ENCODE data around the gene TBC1D8.
A peak's percentile ranks its signal among the peaks of the same experiment; 100 is the strongest.

Gene TBC1D8

GRCh38 chr2:101132202-101132601 is 19.0 kb downstream of the TBC1D8 start:
- no peak for DNase-seq

DNA sequence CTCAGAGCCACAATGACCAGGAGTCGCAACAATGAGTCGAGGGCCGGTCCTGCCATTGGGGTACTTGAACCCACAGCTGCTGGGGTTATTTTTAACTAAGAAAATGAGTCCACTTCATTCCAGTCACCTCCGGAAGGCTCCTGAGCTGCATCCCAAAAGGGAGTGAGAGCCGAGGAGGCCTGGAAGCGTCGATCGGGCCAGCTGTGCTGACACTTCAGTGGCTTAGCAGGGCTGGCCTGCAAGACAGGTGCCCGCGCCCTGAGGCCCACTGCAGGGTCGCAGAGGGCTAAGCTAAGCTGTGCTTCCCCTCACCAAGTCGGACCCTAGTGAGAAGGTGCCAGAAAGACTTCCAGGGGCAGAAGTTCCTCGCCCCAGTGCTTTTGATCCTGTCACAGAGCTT is 21.1 kb downstream of the TBC1D8 start:
- DNase-seq: no peak

DNA sequence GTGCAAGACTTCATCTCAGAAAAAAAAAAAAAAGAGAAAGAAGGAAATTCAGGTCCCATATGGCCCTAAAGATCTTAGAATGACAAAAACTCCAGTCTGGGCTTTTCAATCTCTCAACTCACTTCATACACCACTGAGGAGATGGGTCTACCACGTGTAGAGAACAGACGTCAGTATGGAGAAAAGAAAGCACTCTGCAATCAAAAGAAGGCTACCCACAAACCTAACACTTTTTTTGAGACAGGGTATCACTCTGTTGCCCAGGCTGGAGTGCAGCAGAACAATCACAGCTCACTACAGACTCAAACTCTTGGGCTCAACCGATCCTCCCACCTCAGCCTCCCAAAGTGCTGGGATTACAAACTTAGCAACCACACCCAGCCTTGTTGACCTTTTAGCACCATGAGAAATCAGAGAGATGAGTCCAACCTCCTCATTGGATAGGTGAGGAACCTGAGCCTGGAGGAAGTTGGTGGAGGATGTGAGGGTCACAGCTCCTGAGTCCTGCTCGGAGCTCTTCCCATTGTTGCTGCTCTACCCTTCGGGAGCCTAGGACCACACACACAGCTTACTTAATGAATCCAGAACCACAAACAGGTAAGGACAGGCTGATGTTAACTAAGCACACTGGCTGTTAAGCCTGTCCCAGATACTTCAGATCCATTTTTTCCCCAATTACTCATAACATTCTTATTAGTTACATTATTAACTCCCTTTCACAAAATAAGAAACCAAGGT is 23.7 kb downstream of the TBC1D8 start:
- DNase-seq: no peak

DNA sequence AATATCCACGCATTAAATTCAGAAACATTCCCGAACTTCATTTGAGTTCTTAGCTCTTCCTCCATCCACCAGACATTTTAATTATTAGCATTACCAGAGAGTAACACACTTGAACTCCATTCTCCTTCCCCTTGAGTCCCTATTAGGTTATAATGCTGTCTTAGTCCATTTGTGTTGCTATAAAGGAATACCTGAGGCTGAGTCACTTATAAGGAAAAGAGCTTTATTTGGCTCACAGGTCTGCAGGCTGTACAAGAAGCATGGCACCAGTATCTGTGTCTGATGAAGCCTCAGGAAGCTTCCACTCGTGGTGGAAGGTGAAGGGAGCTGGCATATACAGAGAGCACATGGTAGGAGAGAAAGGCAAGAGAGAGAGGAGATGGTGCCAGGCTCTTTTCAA is 25.4 kb downstream of the TBC1D8 start:
- DNase-seq: no peak

DNA sequence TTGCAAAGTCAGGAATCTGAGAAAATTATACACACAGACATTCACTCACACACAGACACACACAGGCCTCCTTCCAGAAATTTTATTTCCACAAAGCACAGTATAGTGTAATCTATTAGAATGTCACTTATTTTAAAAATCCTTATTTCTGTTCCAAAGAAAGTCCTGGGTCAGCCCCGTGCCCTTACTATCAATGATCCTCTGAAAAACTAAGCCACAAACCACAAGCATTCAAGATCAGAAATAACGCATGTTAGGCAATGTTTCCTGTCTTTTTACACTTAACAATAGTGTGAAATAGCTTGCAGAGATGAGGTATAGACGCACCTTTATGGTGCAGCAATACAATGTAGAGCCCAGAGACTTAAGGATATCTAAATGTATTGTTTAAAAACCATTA is 25.8 kb downstream of the TBC1D8 start:
- DNase-seq: no peak

- peak; percentile 48 for DNase-seq
Observed at GRCh38 chr2:101124643-101125366, 26.4 kb downstream of the TBC1D8 start.

DNA sequence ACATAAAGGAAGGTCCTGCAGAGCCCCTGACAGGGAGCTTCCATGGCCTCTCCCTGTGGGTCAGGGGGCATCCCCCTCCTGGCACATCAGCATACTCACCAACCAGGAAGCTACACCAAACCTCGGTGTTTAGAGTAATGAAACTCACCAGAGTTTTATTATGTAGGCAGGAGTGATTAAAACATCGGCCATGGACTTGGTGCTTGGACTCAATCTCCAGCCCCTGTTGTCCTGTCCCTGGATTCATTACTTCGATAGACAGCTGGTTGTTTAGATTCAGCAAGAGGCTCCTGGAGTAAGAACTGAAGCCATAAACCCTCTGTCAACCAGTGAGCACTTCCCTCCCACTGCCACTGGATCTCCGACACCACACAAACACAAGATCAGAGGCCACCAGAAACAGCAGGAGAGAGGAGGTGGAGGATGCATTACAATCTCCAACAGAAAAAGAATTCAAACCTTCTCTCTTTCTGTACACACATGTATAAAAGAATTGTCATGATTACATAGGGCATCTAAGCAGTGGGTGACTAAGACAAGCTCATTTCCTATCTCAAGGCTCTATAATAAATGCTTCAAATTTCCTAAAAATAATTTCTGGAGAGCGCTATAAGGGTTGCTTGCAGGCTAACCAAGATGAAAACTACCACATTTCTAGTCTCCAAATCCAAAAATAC is 27.2 kb downstream of the TBC1D8 start:
- no peak for DNase-seq

- no peak for DNase-seq
Observed at GRCh38 chr2:101121174-101121573, 30.0 kb downstream of the TBC1D8 start.

DNA sequence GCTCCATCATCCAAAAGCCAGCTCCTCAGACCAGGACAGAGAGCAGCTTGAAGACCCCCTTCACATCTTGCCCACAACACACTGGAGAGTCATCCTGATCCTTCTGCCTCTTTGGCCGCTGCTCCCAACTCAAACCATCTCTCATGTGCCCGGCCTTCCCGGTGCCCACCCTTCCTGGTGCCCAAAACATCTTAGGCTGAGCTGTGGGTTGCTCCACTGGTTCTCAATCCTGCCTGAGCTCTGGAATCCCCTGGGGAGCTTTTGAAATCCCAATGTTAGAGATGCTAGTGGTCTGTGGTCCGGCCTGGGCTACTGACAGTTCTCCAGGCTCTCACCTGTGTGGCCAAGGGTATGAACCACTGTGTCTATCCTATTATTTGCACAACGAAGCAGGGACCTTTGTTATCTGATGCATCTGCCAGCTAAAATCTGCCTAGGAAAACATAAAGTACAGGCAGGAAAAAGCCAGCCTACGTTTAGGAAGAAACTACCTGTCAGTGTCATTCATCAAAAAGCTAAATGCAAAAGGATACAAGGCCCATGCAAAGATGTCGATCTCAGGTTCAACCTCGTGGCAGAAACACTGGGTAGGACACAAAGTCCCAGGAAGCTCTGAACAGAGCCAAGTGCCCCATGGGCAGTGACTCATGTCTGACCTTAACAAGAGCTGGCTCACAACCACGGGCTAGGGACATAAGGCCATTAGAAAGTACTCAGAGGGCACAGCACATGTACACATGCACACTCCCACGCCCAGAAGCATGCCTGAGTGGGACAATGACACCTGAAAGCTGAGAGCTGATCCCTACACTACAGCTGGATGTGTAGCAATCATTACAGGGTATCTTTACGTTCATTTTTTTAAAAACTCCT is 30.8 kb downstream of the TBC1D8 start:
- DNase-seq: no peak

DNA sequence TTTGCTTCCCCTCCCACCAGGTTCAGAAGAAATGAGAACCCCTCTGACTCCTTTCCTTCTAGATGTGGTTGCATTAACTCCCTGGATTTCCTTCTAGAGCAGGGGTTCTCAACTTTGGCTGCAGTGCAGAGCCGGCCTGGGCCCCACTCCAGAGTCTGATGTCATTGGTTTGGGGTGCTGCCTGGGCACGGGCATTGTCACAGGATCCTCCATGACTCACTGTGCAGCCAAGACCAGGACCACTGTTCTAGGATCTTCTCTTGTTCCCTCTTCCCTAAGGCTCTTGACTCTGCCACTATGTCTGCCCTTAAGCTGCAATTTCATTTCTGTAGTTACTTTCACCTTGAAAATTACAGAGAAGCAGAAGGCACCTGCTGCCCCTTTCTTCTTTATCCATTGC is 31.8 kb downstream of the TBC1D8 start:
- no peak for DNase-seq

GRCh38 chr2:101116841-101117552 is 34.2 kb downstream of the TBC1D8 start:
- DNase-seq: no peak

DNA sequence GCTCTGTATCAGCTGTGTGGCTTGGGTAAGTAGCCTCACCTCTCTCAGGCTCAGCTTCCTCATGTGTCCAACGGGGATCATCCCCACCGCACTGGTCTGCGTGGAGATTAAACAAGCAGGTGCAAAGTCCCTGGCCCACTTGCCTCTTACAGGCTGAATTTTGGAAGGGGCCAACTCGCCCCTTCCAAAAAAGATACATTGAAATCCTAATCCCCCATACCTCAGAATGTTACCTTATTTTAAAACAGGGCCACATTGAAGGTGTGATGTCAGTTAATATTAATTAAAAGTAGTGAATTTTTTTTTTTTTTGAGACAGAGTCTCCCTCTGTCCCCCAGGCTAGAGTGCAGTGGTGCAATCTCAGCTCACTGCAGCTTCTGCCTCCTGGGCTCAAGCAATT is 34.8 kb downstream of the TBC1D8 start:
- no peak for DNase-seq

DNA sequence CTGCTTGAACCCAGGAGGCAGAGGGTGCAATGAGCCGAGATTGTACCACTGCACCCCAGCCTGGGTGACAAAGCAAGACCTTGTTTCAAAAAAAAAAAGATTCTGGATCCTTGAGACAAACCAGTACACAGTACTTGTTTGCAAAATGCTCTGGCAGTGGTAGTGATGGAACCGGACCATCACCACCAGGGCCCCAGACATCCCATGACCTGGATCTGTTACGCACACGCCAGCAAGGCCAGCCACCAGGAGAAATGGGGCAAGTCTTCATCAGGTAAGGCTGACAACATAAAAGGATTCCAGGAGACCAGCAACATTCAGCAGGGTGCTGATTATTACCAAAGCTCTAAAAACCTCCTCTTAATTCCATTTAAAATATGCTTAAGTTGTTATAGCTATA is 35.5 kb downstream of the TBC1D8 start:
- no peak for DNase-seq

DNA sequence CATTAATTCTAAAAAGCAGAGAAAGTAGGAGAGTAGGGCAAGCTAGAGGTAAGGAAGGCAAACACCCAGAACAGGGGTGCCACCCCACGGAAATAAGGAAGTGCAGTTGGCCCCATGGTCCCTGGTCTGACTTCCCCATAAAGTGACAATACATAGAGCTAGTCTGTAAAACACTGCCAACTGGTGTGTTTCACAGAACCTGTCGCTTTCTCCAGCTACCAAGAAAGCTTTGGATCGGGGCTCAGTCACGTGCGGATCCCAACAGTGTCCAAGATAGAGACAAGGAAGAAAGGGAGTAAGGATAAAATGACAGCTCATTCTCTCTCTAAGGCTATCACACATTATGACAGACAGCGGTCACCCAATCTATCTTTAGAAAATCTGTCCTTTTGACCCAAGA is 36.4 kb downstream of the TBC1D8 start:
- no peak for DNase-seq

DNA sequence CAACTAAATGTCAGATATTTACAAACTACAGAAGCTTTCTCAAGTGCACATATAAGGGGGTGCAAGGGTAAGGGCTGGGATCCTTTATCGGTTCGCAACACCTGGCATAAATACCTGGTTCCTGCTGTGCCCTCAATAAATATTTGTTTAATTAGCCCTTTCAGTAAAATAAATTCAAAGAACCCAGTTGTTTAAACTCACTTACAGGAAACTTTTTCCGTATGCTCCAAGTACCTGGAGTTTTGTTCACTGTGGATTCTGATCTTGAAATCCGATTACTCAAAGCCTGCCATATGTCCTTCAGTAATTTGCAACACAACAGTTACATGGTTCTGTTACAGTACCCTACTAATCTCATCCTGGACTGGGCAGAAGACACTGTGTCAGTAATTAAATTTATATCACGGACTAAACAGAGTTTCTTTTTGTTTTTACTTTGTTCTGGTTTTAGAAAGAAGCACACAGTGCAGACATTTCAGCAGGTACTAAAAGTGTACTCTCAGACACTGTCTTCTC is 36.9 kb downstream of the TBC1D8 start:
- no peak for DNase-seq

- DNase-seq: no peak
Observed at GRCh38 chr2:101113441-101114267, 37.5 kb downstream of the TBC1D8 start.

DNA sequence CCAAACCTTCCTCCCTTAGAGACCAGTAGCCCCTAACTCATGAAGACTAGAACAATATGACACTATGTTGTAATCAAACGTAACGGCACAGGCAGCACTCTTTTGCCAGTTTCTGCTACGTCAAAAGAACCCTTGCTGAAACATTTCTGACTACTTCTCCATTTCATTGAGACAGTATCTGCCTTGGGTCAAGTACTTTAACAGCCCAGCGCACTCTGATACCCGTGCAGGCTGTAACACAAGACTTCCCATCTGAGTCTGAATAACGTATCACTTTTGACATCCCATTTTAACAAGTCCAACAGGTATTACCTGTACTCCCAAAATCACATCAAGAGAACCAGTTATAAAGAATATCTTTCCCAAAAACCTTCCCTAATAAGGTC is 38.4 kb downstream of the TBC1D8 start:
- DNase-seq: no peak

DNA sequence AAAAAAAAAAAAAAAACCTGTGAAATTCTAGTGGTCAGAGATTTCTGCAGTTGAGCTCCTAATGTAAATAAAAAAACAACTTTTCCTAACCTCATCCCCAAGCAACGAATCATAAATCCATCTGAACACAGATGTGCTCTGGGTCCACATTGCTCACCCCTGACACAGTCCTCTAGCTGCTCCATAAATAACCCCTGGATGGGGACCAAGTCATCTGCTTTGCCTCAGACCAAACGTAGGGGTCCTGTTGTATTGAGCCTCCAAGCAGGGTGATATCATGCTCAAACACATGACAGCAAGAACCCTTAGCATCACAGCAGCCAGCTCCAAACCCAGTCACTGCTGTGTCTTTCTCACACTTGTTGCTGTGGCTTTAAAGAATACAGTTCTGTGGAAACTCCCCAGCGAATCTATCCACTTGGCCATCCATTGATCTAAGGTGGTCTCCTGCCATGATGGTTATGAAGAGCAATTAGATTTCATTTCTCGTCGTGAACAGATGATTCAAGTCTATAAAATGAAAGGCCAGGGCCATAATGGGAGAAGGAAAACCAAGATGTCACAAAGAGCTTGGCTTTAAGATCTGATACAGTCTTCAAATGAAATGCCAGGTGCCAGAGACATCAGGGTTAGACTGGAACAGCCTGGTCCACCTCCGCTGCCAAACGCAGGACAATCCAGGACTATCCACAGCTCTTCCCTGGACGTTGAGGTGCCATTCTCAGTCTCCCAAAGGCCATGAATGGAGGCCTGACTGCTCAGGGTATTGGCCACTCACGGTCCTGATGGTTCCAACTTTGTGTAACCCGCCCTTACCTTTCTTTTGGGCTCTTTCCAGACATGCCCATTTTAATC is 39.0 kb downstream of the TBC1D8 start:
- DNase-seq: peak; percentile 74

DNA sequence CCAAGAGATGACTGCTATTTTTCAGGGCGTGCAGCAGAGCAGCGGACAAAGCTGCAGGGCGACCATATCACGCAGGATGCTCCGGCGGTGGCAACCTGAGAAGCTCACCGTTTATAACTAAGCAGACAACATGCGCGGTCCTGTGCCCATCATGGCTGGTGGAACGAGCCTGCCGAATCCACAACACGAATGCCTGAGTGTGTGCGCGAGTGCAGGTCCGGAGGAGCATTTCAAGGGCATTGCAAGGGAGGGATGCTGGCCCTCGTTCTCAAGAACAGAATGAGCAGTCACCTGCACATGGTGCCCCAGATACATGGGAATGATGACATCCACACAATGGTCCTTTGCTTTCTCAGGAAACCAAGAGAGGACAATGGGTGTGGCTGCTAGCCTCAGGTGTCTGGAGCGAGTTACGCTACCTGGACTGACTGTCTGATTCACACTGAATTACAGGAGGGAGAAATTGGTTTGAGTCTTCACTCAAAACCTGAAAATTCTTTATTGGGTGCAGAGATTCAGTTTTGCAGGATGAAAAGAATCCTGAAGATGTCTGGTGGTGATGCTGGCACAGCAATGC is 39.8 kb downstream of the TBC1D8 start:
- no peak for DNase-seq

All from femur (tissue), 1 donor.